ENCODE data around the gene WDR91. TPM values are rescaled to one million over a fixed set of nuclear protein-coding genes. Genes with fewer than 3 reads are reported as not detected.

The WDR91 gene
- total RNA-seq, 1 donor from 2014 or later = 5.4 TPM

- no peaks in the 10 kb centered on the region for H3K36me3 ChIP-seq
- peaks cover 7% of the 10 kb centered on the region for H3K9me3 ChIP-seq (ENCODE audit: low read depth)
- H3K4me1 ChIP-seq = no peaks in the 10 kb centered on the region
- no peak for DNase-seq (ENCODE audit: low spot score)
- no peak overlapping the region for H3K4me2 ChIP-seq
- no peaks in the 10 kb centered on the region for H3K79me2 ChIP-seq (ENCODE audit: low read depth)
- H2AFZ ChIP-seq (replicated peaks) = no peak overlapping the region
- Mint-ChIP-seq H3K4me1 (no peaks in the 10 kb centered on the region), H3K36me3 (peaks cover 6% of the 10 kb centered on the region), H3K4me3 (no peak overlapping the region), H3K9me3 (peaks cover 35% of the 10 kb centered on the region), H3K27ac (no peak overlapping the region), H3K27me3 (ENCODE audit: insufficient read depth, low read depth) (no peaks in the 10 kb centered on the region)
- H3K27me3 ChIP-seq = no peaks in the 10 kb centered on the region
- H3K27ac ChIP-seq = no peak overlapping the region
- H3F3A ChIP-seq (ENCODE audit: low read depth) = no peaks in the 10 kb centered on the region
- H4K20me1 ChIP-seq (ENCODE audit: low read depth) = no peaks in the 10 kb centered on the region
- H3K9ac ChIP-seq = no peak overlapping the region
- H3K4me3 ChIP-seq = no peak overlapping the region
- TF ChIP-seq CTCF (IDR thresholded peaks at IDR 0.05) (no peak), EZH2phosphoT487 (IDR thresholded peaks at IDR 0.05) (no peak), EZH2 (IDR thresholded peaks at IDR 0.05) (no peak)
Observed at GRCh38 chr7:135152442-135152841, 58.9 kb downstream of the WDR91 start.

- H3K27me3 ChIP-seq = no peaks in the 10 kb centered on the region
- no peaks in the 10 kb centered on the region for H3K4me1 ChIP-seq
- H2AFZ ChIP-seq (replicated peaks) = no peak overlapping the region
- Mint-ChIP-seq H3K27me3 (ENCODE audit: insufficient read depth, low read depth) (no peaks in the 10 kb centered on the region), H3K36me3 (peaks cover 2% of the 10 kb centered on the region), H3K4me3 (no peak overlapping the region), H3K9me3 (peaks cover 26% of the 10 kb centered on the region), H3K4me1 (no peaks in the 10 kb centered on the region), H3K27ac (no peak overlapping the region)
- no peak for DNase-seq (ENCODE audit: low spot score)
- H3K27ac ChIP-seq = no peak overlapping the region
- TF ChIP-seq CTCF (IDR thresholded peaks at IDR 0.05) = no peak
- no peak for TF ChIP-seq EZH2phosphoT487 (IDR thresholded peaks at IDR 0.05)
- H4K20me1 ChIP-seq (ENCODE audit: low read depth) = no peaks in the 10 kb centered on the region
- H3F3A ChIP-seq (ENCODE audit: low read depth) = no peaks in the 10 kb centered on the region
- no peak overlapping the region for H3K4me3 ChIP-seq
- no peak overlapping the region for H3K9ac ChIP-seq
- H3K36me3 ChIP-seq = no peaks in the 10 kb centered on the region
- H3K79me2 ChIP-seq (ENCODE audit: low read depth) = no peaks in the 10 kb centered on the region
- H3K9me3 ChIP-seq (ENCODE audit: low read depth) = peaks cover 7% of the 10 kb centered on the region
- H3K4me2 ChIP-seq = no peak overlapping the region
Observed at GRCh38 chr7:135151533-135151932, 59.8 kb downstream of the WDR91 start.

- Histone ChIP-seq H3K27ac (no peak overlapping the region), H3K4me2 (no peak overlapping the region), H3K9ac (no peak overlapping the region), H3K4me1 (no peaks in the 10 kb centered on the region), H4K20me1 (ENCODE audit: low read depth) (no peaks in the 10 kb centered on the region), H3K4me3 (no peak overlapping the region), H3K27me3 (no peaks in the 10 kb centered on the region), H3K79me2 (ENCODE audit: low read depth) (no peaks in the 10 kb centered on the region), H2AFZ (replicated peaks) (no peak overlapping the region), H3F3A (ENCODE audit: low read depth) (no peaks in the 10 kb centered on the region), H3K36me3 (no peaks in the 10 kb centered on the region), H3K9me3 (ENCODE audit: low read depth) (peaks cover 7% of the 10 kb centered on the region)
- Mint-ChIP-seq H3K36me3 (peaks cover 2% of the 10 kb centered on the region), H3K9me3 (peaks cover 22% of the 10 kb centered on the region), H3K27ac (no peak overlapping the region), H3K4me3 (no peak overlapping the region), H3K4me1 (no peaks in the 10 kb centered on the region), H3K27me3 (ENCODE audit: insufficient read depth, low read depth) (no peaks in the 10 kb centered on the region)
- TF ChIP-seq EZH2 (IDR thresholded peaks at IDR 0.05) = no peak
- no peak for TF ChIP-seq EZH2phosphoT487 (IDR thresholded peaks at IDR 0.05)
- no peak for TF ChIP-seq CTCF (IDR thresholded peaks at IDR 0.05)
- no peak for DNase-seq (ENCODE audit: low spot score)
Observed at GRCh38 chr7:135151132-135151531, 60.2 kb downstream of the WDR91 start.
